Hematopoietic multipotent progenitor cell (in vitro differentiated cells): ENCODE data around the gene PDE3B. TPM values are rescaled to one million over a fixed set of nuclear protein-coding genes. Genes with fewer than 3 reads are reported as not detected.
A peak's percentile ranks its signal among the peaks of the same experiment; 100 is the strongest.
"Not testable (repeated sequence)": the region's sequence is repeated elsewhere in the genome, so short reads cannot be mapped to it uniquely, and the experiment has no call there.

Experiments
- DNase-seq, 3 donors: peaks; one replicate each; pipeline ENCODE4 v3.0.0-alpha.2; 2011 to 2015; ENCODE audit warnings: low read depth in 2 of 3, low spot score in 2 of 3
- total RNA-seq: library from RNA; depleted of rRNA; stranded (reverse); fragments of >200 nt; gene quantifications from one replicate; pipeline ENCODE4 v1.2.3, GENCODE V29; 2012

Gene PDE3B
- total RNA-seq, 1 donor = 2.4 TPM

DNA sequence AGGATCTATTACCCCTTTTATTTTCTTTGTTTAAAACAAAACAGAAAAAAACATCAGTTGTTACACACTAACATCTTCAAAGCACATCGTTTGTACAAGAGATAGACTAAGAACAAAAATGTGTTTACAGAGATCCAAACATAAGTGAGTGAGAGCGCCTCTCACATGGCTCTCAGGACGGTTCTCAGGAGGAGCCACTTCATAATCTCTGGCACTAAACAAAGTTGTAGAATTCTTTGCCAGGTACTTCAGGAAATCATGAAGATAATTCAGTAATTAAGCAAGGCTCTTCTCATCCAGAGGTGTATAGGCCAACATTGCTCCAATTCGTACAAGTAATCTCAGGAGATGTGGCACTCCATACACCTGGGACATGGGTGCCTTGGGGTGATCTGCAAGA is 29.8 kb downstream of the PDE3B start:
- DNase-seq = no peak

DNA sequence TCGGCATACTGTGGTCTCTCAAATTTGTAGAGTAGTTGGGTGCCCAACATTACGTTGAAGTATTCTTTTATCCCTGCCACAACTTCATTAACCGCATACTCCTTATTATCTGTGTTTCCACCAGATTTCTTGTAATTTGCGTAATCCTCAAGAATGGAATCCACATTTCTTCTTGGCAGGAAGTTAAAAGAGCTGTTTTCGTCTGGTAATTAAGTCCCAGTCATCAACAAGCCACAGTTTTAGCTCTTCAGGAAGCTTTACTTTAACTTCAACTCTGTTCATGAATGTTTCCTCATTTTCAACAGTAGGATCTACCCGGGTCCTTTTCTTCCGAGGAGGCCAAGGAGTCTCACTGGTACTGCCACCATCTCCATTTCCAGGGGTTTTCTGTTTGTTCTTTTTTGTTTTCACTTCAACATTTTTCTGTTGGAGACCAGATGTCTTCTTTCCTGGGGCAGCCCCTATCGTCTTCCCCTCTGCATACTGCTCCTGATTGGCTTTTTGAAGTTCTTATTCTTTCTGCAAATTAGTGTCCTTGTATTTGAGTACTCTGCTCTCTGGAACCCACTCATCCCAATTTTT is 30.3 kb downstream of the PDE3B start:
- DNase-seq = peak in 1 of 3 donors; percentile 10

DNA sequence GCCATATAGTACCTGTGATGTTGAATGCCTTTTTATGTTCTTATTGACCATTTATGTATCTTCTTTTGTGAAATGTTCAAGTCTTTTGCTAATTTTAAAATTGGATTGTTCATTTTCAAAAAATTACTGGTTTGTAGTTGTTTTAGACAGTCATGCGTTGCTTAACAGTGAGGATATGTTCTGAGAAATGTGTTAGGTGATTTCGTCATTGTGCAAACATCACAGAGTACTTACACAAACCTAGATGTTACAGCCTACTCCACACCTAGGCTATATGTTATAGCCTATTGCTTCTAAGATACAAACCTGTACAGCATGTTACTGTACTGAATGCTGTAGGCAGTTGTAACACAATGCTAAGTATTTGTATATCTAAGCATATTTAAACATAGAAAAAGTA is 32.5 kb downstream of the PDE3B start:
- no peak for DNase-seq

DNA sequence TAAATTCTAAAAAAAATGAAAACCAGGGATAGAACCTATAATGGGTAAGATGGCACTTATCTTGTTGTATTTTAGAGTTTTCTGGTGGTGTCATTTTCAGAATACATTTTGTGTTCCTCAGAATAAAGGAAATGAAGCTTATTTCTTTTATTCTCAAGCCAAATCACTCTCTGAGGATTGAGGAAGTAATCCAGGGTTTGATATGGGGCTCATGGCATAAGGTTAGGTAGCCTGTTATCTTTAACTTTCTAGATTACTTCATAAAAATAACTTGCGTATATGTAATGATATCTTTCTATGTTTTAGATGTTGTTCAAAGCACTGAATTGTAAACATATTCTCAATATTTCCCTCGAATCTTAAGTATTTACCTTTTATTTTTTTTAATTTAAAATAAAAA is 33.5 kb downstream of the PDE3B start:
- no peak for DNase-seq

DNA sequence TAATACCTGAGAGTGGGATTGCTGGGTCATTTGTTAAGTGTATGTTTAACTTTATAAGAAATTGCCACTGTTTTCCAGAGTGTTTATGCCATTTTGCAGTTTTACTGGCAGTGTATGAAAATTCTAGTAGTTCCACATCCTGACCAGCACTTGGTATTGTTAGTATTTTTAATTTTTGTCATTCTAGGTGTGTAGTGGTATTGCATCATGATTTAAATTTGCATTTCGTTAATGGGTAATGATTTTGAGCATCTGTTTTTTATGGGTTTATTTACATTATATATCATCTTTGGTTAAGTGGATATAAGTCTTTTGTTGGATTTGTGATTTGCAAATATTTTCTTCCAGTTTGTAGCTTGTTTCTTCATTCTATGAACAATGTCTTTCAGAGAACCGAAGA is 34.7 kb downstream of the PDE3B start:
- DNase-seq = no peak

DNA sequence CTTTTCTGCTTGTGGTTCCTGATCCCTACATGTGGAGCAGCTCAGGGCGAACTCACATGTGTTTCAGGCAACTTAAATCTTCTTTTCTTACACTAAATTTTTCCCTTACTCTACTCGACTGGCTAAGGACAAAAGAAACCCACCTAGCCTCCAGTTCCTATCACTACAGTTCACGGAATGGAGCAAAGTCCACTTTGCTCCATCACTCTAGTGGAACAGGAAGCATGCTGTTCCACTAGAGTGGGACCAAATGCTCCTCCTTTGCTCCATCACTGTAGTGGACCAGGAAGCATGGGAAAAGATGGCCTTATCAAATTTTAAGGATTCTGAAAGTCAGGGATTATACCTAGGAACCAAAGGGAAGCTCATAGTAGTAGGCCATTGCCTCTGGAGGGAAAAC is 36.1 kb downstream of the PDE3B start:
- DNase-seq = no peak

DNA sequence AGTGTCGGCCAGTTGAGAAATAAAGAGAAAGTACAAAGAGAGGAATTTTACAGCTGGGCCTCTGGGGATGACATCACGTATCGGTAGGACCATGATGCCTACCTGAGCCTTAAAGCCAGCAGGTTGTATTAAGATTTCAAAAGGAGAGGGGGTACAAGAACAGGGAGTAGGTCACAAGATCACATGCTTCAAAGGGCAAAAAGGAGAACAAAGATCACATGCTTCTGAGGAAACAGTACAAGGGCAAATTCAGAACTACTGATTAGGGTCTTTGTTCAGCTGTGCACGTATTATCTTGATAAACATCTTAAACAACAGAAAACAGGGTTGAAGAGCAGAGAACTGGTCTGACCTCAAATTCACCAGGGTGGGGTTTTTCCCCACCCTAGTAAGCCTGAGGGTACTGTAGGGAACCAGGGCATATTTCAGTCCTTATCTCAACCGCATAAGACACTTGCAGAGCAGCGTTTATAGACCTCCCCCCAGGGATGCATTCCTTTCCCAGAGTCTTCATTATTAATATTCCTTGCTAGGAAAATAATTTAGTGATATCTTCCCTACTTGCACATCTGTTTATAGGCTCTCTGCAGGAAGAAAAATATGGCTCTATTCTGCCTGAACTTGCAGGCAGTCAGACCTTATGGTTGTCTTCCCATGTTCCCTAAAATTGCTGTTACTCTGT is 40.8 kb downstream of the PDE3B start:
- DNase-seq = not testable (repeated sequence)

DNA sequence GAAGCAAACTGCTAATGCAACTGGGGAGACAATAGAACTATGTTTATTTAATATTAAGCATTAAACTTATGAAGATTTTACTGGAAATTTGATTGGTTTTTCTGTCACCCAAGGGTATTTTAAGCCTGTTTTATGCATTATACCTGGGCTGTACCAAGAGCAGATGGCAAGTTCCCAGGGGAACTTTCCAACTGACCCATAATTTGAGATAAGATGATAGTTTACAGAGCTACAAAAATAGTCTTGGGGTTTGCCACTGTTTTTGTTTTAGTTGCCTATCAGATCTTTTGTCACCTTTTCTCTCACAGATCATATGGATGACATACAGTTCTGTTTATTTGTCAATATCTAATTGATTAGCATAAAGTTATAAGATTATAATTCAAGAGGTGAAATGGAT is 43.9 kb downstream of the PDE3B start:
- DNase-seq = no peak

DNA sequence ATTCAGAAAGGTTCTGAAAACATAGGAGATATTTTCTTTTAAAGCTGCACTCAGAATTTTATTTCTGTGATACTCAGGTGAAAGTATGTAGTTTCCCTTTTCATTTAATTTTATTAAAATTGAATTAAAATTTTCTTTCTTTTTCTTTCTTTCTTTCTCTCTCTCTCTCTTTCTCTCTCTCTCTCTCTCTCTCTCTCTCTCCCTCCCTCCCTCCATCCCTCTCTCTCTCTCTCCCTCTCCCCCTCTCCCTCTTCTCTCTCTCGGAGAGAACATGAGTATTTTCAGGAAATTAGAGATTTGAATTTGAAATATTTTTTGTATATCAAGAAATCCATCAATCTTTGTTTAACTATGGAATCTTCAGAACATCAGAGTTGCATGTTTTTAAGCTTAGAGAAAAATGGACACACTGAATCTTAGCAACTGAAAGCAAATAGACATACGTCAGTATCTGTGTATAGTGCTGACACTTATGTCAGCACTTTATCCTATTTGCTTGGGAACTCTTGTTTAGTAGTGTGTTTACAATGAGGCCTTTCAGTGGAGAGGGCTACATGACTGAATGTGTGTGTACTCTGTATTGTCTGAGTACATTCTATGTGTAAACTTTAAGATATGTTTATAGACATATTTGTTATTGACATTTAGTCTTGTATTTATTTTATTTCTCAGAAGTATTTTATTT is 44.5 kb downstream of the PDE3B start:
- DNase-seq = no peak

DNA sequence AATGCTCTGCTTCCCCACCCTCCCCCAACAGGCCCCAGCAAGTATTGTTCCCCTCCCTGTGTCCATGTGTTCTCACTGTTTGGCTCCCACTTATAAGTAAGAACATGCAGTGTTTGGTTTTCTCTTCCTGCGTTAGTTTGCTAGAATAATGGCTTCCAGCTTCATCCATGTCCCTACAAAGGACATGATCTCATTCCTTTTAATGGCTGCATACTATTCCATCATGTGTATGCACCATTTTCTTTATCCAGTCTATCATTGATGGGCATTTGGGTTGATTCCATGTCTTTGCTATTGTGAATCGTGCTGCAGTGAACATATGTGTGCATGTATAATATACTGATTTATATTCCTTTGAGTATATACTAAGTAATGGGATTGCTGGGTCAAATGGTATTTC is 52.1 kb downstream of the PDE3B start:
- not testable (repeated sequence) for DNase-seq

DNA sequence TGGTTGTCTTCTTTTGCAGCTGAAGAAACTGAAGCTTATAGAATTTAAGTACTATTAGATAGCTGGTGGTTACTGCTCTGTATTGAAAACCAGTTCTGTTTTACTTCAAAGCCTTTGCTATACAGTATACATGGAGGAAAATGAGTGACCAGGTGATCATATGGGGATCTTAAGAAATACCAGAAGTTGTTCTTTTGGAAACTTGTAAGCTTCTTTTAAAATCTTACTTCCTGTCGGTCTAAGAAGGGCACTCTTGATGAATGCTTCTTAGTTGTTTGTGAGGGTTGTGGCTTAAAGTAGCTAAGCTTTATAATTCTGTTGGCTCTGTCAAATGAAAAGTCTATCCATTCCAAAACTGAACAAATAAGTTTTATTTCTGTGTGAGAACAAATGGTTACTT is 55.2 kb downstream of the PDE3B start:
- DNase-seq = no peak

DNA sequence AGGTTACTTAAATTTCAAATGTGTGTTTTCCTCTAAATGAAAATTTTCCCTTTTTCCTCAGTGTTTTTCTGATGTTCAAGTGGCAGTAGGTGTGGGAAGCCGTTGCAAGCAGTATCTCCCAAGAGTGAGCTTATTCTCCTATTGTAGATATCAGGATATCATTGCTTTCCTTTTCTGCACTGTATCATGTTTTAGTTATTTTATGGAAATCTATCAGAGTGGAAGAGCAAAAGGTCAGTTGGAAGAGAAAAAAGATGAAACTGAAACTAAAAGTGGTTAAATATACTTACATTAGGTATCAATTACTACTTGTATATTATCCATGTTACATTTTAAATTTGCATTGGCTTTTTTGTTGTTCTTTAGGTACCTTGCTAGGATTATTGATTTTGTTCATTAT is 57.0 kb downstream of the PDE3B start:
- DNase-seq = no peak

DNA sequence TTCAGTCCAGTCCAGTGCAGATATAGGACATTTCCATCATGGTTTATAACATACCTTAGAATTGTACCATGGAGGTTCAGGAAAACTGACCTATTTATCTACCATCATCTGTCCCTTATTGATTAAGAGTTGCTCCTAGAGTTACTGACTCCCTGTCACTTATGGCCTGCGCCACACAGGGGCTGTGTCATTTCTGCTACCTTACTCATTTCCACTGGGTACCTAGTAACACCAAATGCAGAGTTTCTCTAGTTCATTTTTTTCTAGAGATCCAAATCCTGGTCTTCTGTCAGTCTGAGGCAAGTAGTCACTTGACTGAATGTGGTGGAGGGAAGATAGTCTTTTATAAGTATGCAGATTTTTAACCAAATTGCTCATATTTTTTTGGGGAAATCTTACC is 59.2 kb downstream of the PDE3B start:
- no peak for DNase-seq

DNA sequence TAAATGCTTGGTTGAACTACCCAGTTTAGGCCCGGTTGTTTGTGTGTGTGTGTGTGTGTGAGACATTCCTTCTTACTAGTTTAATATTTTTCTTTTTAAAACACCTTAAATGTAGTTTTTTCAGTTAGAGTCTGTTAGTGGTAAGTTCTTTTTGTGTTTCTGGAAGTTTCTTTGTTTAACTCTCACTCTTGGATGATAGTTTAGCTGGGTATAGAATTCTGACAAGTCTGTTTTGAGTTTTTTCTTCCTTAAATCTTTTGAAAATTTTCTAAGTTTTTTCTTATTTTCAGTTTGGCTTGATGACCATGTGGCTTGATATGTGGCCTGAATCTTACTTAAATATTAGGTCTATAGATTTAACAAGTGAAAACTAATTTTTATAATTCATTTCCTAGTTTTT is 60.1 kb downstream of the PDE3B start:
- DNase-seq = peak in 1 of 3 donors; percentile 3

DNA sequence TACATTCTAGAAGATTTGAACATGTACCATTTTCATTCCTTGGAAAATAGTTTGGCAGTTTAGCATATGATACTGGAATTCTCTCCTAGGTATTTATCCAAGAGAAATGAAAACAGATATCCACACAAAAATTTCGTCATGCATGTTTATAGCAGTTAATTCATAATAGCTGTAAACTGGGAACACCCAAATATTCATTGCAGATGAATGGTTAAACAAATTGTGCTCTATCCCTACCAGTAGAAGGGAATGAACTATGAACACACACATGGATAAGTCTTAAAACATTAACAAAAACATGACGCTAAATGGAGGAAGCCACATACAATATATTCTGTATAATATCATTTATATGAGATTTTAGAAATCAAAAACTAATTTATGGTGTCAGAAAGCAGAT is 61.5 kb downstream of the PDE3B start:
- DNase-seq = no peak

DNA sequence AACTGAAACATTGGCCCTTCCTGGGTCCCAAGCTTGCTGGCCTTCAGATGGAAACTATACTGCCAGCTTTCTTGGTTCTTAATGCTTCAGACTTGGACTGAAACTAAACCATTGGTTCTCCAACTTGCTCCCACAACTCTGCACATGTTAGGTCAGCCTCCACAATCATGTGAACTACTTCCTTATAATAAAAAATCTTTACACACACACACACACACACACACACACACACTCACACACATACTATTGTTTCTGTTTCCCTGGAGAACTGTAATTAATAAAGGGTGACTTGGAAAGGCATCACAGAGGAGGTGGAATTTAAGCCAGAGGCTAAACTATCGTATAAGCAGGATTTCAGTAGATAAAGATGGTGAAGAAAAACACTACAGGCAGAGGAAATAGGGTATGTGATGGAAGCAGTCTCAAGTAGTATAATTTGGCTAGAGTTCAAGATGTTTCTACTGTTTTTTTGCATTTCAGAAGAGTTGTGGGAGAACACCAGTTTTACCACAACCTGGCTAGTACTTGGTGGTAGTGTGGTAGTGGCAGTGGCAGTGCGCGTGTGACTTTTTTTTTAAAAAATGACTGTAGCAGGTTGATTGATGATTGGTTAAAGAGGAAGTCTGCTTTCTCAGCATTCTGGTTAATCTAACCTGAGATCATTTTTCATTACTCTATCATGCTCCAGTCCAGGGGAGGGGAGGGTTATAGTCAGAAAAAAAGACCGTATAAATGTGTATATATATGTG is 70.1 kb downstream of the PDE3B start:
- DNase-seq = peak; percentile 16 to 85 (median 50)

DNA sequence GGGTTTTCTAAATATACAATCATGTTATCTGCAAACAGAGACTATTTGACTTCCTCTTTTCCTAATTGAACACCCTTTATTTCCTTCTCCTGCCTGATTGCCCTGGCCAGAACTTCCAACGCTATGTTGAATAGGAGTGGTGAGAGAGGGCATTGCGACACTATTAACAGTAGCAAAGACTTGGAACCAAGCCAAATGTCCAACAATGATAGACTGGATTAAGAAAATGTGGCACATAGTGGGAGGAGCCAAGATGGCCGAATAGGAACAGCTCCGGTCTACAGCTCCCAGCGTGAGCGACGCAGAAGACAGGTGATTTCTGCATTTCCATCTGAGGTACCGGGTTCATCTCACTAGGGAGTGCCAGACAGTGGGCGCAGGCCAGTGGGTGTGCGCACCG is 72.1 kb downstream of the PDE3B start:
- not testable (repeated sequence) for DNase-seq

DNA sequence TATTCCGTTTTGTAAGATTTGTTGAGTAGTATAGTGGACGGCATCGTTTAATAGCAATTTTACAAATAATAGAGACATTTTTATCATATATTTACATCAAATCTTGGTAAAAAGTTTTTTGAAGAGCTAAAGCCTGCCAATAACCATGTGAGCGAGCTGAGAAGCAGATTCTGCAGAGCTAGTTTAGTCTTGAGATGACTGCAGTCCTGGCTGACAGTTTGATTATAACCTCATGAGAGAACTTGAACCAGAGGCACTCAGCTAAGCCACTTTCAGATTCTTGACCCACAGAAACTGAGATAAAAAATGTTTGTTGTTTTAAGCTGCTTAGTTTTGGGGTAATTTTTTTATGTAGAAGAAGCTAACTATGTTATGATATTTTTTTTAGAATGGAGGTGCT is 78.9 kb downstream of the PDE3B start:
- DNase-seq = no peak

DNA sequence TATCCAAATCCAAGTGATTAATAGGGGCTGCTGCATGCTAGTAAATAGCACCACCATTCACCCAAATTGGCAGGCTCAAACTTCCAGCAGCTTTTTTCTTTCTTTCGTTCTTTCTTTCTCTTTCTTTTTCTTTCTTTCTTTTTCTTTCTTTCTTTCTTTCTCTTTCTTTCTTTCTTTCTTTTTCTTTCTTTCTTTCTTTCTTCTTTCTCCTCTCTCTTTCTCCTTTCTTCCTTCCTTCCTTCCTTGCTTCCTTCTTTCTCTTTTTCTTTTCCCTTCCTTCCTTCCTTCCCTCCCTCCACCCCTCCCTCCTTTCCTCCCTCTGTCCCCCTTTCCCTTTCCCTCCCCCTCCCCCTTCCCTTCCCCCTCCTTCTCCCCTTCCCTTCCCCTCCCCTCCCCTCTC is 81.5 kb downstream of the PDE3B start:
- no peak for DNase-seq

DNA sequence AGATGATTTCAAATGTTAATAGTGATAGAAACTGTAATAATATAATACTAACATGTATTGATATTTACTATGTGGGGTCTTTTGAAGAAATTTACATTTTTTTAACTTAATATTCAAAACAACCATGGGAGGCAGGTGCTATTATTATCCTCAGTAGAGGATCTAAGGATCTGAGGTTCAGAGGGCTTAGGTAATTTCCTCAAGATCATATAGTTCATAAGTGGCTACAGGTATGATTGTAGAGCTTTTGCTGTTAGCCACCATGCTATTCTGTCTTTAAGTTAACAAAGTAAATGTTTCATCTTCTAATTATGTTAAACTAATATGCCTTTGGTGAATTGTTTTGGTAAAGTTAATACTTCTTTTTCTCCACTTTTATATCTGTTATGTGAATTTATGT is 83.6 kb downstream of the PDE3B start:
- no peak for DNase-seq

DNA sequence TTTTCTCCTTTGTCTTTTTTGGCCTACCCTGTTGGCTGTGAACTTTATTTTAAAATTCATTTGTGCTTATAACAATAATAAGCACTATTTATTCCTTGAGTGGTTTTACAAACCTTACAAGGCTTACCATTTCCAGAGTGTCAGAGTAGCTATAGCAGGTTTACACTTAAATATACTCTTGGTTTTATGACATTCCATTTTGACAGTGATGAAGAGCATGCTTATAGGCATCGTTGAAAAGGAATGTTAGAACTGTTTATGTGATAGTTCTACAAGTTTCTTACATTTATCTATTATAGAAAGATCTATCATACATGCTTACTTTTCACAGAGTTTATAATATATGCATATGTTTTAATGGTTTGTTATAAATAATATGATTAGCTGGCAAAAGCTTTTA is 84.1 kb downstream of the PDE3B start:
- no peak for DNase-seq

DNA sequence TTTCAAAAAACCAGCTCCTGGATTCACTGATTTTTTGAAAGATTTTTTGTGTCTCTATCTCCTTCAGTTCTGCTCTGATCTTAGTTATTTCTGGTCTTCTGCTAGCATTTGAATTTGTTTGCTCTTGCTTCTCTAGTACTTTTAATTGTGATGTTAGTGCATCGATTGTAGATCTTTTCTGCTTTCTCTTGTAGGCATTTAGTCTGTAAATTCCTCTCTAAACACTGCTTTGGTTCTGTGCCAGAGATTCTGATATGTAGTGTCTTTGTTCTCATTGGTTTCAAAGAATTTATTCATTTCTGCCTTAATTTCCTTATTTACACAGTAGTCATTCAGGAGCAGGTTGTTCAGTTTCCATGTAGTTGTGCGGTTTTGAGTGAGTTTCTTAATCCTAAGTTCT is 96.9 kb downstream of the PDE3B start:
- not testable (repeated sequence) for DNase-seq
